DOHH2 (cell line): Measurements from ENCODE around the gene FBXO42.

Source experiments
- EZH2phosphoT487 ChIP-seq: fragments of 200-600 bp; sonication (generic); IDR thresholded peaks from 2 replicates; pipeline ENCODE4 v1.6.1; 2017; ENCODE audit warnings: borderline replicate concordance, mild to moderate bottlenecking, antibody characterized with exemption, low read length, moderate library complexity, mixed read lengths
- TF ChIP-seq, protein P1 (sequence below): fragments of 200-600 bp; sonication (generic); IDR thresholded peaks from one replicate; pipeline ENCODE4 v1.5.1; 2014; ENCODE audit warnings: antibody characterized with exemption, mild to moderate bottlenecking, low read depth, low read length; ENCODE audit not compliant: poor library complexity, severe bottlenecking

DNA sequence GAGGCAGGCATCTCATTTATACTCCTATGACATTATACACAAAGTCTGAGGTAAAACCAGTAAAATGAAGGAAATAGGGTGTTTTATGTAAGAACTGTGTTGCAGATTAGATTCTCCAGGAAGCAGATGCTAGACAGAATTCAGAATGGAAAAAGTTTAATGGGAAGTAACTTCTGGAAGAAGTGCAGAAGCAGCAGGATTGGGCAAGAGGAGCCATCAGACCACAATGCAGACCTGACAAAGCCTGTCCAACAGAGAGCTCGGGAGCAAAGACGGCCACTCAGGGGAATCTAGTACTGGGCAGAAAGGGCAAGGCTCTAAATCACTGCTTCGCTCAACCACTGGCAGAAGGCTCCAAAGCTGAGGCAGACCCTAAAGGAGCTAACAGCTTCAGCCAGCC is 33.7 kb downstream of the FBXO42 start:
- TF ChIP-seq, protein P1, sequence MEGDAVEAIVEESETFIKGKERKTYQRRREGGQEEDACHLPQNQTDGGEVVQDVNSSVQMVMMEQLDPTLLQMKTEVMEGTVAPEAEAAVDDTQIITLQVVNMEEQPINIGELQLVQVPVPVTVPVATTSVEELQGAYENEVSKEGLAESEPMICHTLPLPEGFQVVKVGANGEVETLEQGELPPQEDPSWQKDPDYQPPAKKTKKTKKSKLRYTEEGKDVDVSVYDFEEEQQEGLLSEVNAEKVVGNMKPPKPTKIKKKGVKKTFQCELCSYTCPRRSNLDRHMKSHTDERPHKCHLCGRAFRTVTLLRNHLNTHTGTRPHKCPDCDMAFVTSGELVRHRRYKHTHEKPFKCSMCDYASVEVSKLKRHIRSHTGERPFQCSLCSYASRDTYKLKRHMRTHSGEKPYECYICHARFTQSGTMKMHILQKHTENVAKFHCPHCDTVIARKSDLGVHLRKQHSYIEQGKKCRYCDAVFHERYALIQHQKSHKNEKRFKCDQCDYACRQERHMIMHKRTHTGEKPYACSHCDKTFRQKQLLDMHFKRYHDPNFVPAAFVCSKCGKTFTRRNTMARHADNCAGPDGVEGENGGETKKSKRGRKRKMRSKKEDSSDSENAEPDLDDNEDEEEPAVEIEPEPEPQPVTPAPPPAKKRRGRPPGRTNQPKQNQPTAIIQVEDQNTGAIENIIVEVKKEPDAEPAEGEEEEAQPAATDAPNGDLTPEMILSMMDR, result no peak
- no peak for TF ChIP-seq EZH2phosphoT487
